ENCODE results near the gene ANKS6. TPM values are rescaled to one million over a fixed set of nuclear protein-coding genes. Genes with fewer than 3 reads are reported as not detected.

The ANKS6 gene
- total and polyA plus RNA-seq, 9 of the 15 experiments (the other 6 are each of a cell fraction or from before 2014, with no cell fraction given): 9.9 to 74.5 (median 36.9) TPM

DNA sequence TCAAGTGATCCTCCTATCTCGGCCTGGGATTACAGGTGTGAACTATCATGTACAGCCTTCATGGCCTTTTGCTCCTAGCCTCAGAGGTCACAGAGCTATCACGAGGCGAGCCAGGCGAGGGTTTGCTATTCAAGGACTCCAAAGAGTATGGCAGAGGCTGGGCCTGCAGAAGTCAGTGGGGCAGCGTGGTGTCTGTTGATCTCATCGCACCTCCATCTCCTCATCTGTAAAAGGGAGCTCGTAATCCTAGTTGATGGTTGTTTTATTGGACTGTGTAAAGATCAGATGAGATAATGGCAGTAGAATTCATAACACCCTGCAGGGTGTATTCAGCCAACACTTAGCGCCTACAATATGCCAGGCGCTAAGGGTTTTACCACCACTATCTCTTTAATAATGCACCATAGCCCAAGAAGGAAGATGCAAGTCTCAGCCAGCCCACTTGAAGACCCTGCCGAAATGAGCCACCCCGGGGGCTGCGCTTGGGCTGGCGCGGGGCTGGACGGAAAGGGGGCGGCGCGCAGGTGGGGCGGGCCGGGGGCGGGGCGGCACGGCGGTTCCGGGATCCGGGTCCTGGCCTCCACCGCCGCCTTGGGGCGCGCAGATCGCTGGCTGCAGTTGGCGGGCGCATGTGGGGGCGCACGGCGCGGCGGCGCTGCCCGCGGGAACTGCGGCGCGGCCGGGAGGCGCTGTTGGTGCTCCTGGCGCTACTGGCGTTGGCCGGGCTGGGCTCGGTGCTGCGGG is 10.9 kb upstream of the ANKS6 start, which contains the start of gene GALNT12 (continued):
- TF ChIP-seq CBX3 (IDR thresholded peaks at IDR 0.05; ENCODE audit: borderline replicate concordance in 1 of 2, low read length in 2 of 2) (no peak), TAF15 (IDR thresholded peaks at IDR 0.05; ENCODE audit: low read depth, low read length) (no peak), MBD2 (IDR thresholded peaks at IDR 0.05; ENCODE audit: borderline replicate concordance, low read depth) (no peak), ZNF436 (CRISPR knock-in tag; IDR thresholded peaks at IDR 0.05) (no peak), DIDO1 (tag; IDR thresholded peaks at IDR 0.05; ENCODE audit: low read depth) (0 out of 2 replicates have a peak, but pooled peaks have one; percentile 16), RBBP5 (IDR thresholded peaks at IDR 0.05; ENCODE audit: borderline replicate concordance, insufficient read depth, low read length, poor library complexity, severe bottlenecking) (peak; percentile 76), ARID2 (IDR thresholded peaks at IDR 0.05) (no peak), FOXM1 (IDR thresholded peaks at IDR 0.05; ENCODE audit: low read depth) (no peak), FOXM1 (CRISPR knock-in tag; IDR thresholded peaks at IDR 0.05; ENCODE audit: low read depth) (no peak), PYGO2 (tag; IDR thresholded peaks at IDR 0.05) (no peak), CBFA2T3 (IDR thresholded peaks at IDR 0.05) (no peak), MED1 (CRISPR knock-in tag; IDR thresholded peaks at IDR 0.05; ENCODE audit: borderline replicate concordance) (no peak), HCFC1 (IDR thresholded peaks at IDR 0.05; ENCODE audit: low read depth, low read length) (no peak), RBFOX2 (IDR thresholded peaks at IDR 0.05; ENCODE audit: low read depth, low read length) (peak; percentile 71), POLR2AphosphoS5 (IDR thresholded peaks at IDR 0.05; ENCODE audit: control insufficient read depth, insufficient read depth, low read depth, low read length) (peak; percentile 59; the same call in 1 of the 2 replicates), TCF7L2 (IDR thresholded peaks at IDR 0.05; ENCODE audit: low read depth, low read length) (no peak), SMAD3 (CRISPR knock-in tag; conservative IDR thresholded peaks at IDR 0.05) (no peak), KDM5B (IDR thresholded peaks at IDR 0.05; ENCODE audit: insufficient replicate concordance, low read depth, low read length) (peak; percentile 61), NCOA2 (IDR thresholded peaks at IDR 0.05; ENCODE audit: partially characterized antibody in 2 of 2) (no peak), FOXA3 (CRISPR knock-in tag; conservative IDR thresholded peaks at IDR 0.05 in 1 of 2, IDR thresholded peaks at IDR 0.05 in 1 of 2) (no peak), PTRF (tag; IDR thresholded peaks at IDR 0.05) (no peak), SMC3 (conservative IDR thresholded peaks at IDR 0.05; ENCODE audit: insufficient read depth, low read depth, low read length) (no peak), SMAD1 (IDR thresholded peaks at IDR 0.05; ENCODE audit: low read depth, low read length, partially characterized antibody) (no peak), CCNT2 (IDR thresholded peaks at IDR 0.05; ENCODE audit: borderline replicate concordance, extremely low read depth, insufficient read length, low read depth, low read length) (peak; percentile 24)
- TF ChIP-seq, protein P1, sequence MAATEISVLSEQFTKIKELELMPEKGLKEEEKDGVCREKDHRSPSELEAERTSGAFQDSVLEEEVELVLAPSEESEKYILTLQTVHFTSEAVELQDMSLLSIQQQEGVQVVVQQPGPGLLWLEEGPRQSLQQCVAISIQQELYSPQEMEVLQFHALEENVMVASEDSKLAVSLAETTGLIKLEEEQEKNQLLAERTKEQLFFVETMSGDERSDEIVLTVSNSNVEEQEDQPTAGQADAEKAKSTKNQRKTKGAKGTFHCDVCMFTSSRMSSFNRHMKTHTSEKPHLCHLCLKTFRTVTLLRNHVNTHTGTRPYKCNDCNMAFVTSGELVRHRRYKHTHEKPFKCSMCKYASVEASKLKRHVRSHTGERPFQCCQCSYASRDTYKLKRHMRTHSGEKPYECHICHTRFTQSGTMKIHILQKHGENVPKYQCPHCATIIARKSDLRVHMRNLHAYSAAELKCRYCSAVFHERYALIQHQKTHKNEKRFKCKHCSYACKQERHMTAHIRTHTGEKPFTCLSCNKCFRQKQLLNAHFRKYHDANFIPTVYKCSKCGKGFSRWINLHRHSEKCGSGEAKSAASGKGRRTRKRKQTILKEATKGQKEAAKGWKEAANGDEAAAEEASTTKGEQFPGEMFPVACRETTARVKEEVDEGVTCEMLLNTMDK (IDR thresholded peaks at IDR 0.05; ENCODE audit: borderline replicate concordance, insufficient read depth, low read depth, low read length, poor library complexity, severe bottlenecking): peak; percentile 60
- TF ChIP-seq, protein P2, sequence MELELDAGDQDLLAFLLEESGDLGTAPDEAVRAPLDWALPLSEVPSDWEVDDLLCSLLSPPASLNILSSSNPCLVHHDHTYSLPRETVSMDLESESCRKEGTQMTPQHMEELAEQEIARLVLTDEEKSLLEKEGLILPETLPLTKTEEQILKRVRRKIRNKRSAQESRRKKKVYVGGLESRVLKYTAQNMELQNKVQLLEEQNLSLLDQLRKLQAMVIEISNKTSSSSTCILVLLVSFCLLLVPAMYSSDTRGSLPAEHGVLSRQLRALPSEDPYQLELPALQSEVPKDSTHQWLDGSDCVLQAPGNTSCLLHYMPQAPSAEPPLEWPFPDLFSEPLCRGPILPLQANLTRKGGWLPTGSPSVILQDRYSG (tag; conservative IDR thresholded peaks at IDR 0.05; ENCODE audit: low read depth): no peak

Data from K562 (cell line).